Epithelial cell of alveolus of lung (primary cell): ENCODE measurements around the gene MAP3K3. TPM values are rescaled to one million over a fixed set of nuclear protein-coding genes. Genes with fewer than 3 reads are reported as not detected.

Source experiments
- total RNA-seq: library from RNA; depleted of rRNA; stranded (reverse); fragments of >200 nt; gene quantifications from 2 replicates; pipeline ENCODE4 v1.2.1, GENCODE V29; 2015

MAP3K3 gene
- total RNA-seq = 16.4 and 17.1 TPM in 2 replicates

GRCh38 chr17:63621684-63622573 is at the start of gene MAP3K3:
Gene MAP3K3 (plus strand): TSS chr17:63622417. CDS start chr17:63622760, 343 bp downstream.

GRCh38 chr17:63600569-63601438 is 21.4 kb upstream of the MAP3K3 start, which contains the start of gene TACO1:
Gene TACO1 (plus strand): TSS chr17:63600895. CDS start chr17:63601084, 189 bp downstream.

GRCh38 chr17:63699638-63700527 is 77.7 kb downstream of the MAP3K3 start, which contains the start of gene LIMD2:
Gene LIMD2 (minus strand): TSS chr17:63700125. CDS start chr17:63699298, 827 bp downstream.

GRCh38 chr17:63741408-63742173 is 119.4 kb downstream of the MAP3K3 start, which contains the start of gene STRADA:
Gene STRADA (minus strand): TSS chr17:63741799. CDS start chr17:63728369, 13,430 bp downstream.

Other genes starting within 250 kb of the MAP3K3 start
- gene CYB561, start 176.1 kb upstream of the MAP3K3 start, total RNA-seq = 3.4 and 12.8 TPM in 2 replicates
- 2.5 and 7.0 TPM in 2 replicates for gene ACE, start 145.4 kb upstream of the MAP3K3 start, total RNA-seq
- not detected in 2 replicates for gene KCNH6, start 99.1 kb upstream of the MAP3K3 start, total RNA-seq
- 34.0 and 48.1 TPM in 2 replicates for gene DCAF7, start 71.9 kb upstream of the MAP3K3 start, total RNA-seq
- gene TACO1, start 21.5 kb upstream of the MAP3K3 start, total RNA-seq = 18.4 and 33.9 TPM in 2 replicates
- gene LIMD2, start 77.7 kb downstream of the MAP3K3 start, total RNA-seq = 39.3 and 61.0 TPM in 2 replicates
- 18.2 and 28.7 TPM in 2 replicates for gene STRADA, start 119.4 kb downstream of the MAP3K3 start, total RNA-seq
- gene CCDC47, start 151.2 kb downstream of the MAP3K3 start, total RNA-seq = 32.7 and 46.8 TPM in 2 replicates
- 29.7 and 54.5 TPM in 2 replicates for gene DDX42, start 151.8 kb downstream of the MAP3K3 start, total RNA-seq
- 52.6 and 65.1 TPM in 2 replicates for gene PSMC5, start 205.0 kb downstream of the MAP3K3 start, total RNA-seq
- 44.9 and 70.6 TPM in 2 replicates for gene FTSJ3, start 205.2 kb downstream of the MAP3K3 start, total RNA-seq
- 91.0 and 180 TPM in 2 replicates for gene SMARCD2, start 220.3 kb downstream of the MAP3K3 start, total RNA-seq